GM21447 (cell line): ENCODE data around the gene RFC5.
"Not testable (repeated sequence)": the region's sequence is repeated elsewhere in the genome, so short reads cannot be mapped to it uniquely, and the experiment has no call there.

Experiments used
- ATAC-seq: cut with Tn5 transposase; IDR thresholded peaks from one replicate; pipeline ENCODE4 v1.9.1; 2021; ENCODE audit not compliant: unreplicated experiment

Gene RFC5, protein sequence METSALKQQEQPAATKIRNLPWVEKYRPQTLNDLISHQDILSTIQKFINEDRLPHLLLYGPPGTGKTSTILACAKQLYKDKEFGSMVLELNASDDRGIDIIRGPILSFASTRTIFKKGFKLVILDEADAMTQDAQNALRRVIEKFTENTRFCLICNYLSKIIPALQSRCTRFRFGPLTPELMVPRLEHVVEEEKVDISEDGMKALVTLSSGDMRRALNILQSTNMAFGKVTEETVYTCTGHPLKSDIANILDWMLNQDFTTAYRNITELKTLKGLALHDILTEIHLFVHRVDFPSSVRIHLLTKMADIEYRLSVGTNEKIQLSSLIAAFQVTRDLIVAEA

GRCh38 chr12:118016424-118017264 lies at the start of gene RFC5:
RFC5 (plus strand) TSS chr12:118016703; CDS start chr12:118016828, 125 bp downstream.
- peak; percentile 98 for ATAC-seq

GRCh38 chr12:117967043-117967442 lies 49.5 kb upstream of the RFC5 start:
- ATAC-seq, result no peak

GRCh38 chr12:117967512-117967911 lies 49.0 kb upstream of the RFC5 start:
- ATAC-seq, result no peak

GRCh38 chr12:117968151-117968789 lies 48.2 kb upstream of the RFC5 start:
- ATAC-seq, result no peak

- peak; percentile 51 for ATAC-seq
Observed at GRCh38 chr12:117968826-117969659, 47.5 kb upstream of the RFC5 start, which contains the start of gene KSR2. KSR2 (minus strand) TSS chr12:117968990; CDS start chr12:117968255, 735 bp downstream.

GRCh38 chr12:117970334-117970733 lies 46.2 kb upstream of the RFC5 start:
- no peak for ATAC-seq

DNA sequence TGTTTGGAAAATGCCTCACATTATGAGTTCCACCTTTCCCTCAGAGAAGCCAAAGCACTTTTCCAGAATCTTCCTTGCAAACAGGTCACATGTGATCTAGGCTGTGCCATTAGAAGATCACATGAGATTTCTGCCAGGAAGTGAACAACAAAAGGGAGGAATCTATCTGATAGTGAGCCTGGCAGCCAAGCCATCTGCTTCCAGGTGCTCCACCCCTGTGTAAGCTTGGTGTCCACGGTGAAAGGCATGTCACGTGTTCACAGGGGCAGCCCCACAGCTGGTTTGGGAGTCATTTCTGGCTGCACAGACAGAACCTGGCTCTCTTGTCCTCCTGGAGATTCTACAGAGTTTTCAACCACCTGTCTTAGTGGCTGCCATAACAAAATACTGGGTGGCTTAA lies 44.2 kb upstream of the RFC5 start:
- ATAC-seq, result no peak

GRCh38 chr12:117975006-117975405 lies 41.5 kb upstream of the RFC5 start:
- no peak for ATAC-seq

DNA sequence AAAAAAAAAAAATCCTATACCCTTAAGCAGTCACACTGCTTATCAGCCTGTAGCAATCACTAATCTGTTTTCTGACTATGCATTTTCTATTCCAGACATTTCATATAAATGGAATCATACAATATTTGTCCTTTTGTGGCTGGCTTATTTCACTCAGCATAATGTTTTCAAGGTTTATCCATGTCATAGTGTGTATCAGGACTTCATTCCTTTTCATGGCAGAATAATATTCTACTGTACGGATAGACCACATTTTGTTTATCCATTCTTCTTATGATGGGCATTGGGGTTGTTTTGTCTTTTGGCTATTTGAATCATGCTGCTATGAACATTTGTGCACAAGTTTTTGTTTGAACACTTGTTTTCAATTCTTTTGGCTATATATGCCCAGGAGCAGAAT lies 39.1 kb upstream of the RFC5 start:
- ATAC-seq, result no peak

- no peak for ATAC-seq
Observed at GRCh38 chr12:117980616-117981015, 35.9 kb upstream of the RFC5 start.

- no peak for ATAC-seq
Observed at GRCh38 chr12:117981267-117981666, 35.2 kb upstream of the RFC5 start.

DNA sequence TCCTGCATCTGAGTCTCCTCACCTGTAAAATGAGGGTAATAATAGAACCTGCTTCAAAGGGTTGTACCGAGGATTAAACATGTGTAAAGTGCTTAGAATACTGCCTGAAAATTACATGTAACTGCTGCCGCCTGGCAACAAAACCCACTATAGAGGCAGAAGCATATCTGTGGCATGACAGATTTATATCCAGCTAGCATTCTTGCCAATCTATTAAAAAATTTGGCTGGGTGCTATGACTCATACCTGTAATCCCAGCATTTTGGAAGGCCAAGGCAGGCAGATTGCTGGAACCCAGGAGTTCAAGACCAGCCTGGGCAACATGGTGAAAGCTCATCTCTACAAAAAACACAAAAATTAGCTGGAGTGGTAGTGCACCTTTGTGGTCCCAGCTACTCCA lies 31.3 kb upstream of the RFC5 start:
- no peak for ATAC-seq

DNA sequence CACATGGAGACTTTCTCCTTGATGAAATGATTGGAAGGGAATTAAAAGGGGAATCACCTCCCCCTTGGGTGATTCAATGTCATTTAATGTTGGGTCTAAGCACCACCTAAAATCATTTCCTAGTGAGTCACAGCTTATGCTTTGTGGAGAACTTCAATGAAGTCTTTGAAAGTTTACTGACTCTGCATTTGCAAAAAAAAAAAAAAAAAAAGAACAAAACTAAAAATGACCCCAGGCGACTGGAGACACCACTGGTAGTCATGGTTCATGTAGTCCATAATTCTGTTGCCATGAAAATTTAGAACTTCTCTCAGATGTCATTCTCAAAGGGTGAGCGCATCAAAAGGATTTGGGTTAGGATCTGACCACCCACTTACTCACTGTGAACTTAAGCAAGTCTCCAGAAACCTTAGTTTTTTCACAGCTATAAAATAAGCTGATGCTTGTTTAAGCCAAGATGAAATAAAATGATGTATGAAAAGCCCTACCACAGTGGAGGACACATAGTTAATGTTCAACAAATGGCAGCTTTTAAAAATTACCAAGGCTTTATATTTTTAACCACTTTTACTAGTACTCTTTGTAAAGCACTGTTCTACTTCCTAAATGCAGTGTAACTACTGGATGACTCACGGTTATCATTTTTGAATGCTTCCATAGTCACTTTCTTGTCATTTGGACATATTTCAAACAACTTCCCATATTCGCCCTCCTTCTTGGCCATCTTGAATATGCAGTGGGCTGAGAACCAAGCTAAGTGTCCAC lies 29.6 kb upstream of the RFC5 start:
- no peak for ATAC-seq

DNA sequence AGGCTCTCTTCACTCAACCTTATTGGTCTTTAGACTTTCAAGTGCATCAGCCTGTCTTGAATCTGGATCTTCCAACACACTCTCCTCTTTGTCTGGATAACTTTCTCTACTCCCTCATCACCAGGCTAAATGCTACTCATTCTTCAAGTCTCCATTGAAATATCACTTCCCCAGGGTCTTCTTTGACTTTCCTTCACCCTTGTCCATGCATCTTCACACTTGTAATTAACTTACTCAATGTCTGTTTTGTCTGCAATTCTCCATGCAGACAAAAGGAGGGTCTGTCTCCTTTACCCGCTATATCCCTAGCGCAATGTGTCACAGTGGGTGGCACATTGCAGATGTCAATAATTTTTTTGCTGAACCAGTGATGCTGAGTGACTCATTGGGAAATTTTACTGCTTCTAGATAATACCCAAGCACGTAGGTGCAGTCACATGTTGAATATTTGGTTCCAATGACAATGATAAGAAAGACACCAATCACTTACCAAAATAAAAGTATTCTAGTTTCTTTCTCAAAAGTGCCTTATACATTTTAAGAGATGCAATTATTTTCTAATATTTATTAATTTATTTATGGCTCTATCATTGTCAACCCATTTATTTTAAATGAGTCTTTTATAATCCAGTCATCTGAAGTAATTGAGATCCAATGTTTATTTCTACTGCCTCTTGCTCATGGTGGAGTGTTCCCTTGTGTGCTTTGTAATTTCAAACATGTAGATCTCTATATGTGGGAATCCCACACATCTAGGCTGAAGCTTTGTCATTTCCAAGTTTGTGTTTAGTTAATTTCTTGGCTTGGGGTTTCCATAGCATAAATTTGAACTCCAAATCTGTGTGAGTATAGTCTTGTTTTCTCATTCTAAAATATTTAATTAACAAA lies 21.7 kb upstream of the RFC5 start:
- ATAC-seq, result no peak

DNA sequence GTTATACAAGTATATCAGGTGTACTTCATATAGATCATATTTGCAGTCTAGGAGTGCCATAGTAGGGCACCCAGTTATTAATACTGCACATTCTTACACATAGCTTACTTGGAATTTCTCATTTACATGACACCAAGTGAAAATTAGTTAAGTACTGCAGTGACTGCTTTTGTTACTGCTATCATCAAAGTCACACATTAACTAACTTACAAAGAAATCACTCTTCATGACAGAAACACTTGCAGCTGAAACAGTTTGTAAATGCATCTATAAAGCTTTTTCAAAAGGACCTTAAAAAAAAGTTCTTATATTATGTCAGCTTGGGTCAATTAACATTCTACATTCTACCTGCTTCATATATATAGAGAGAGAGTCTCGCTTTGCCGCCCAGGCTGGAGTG lies 17.8 kb upstream of the RFC5 start:
- ATAC-seq, result no peak

GRCh38 chr12:117999806-118000205 lies 16.7 kb upstream of the RFC5 start:
- not testable (repeated sequence) for ATAC-seq

DNA sequence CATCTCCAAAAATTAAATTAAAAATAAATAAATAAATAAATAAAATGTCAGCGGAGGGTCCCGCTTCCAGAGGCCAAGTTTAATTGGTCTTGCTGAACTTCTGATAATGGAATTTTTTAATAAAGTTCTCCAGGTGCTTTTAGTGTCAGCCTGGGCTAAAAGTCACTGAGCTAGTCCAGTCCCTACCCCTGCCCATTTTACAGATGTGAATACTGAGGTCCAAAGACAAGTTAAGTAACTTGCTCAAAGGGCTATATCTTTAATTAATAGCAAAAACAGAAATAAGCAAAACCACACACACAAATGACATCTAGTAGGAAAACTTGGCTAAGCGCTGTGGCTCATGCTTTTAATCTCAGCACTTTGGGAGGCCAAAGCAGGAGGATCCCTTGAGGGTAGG lies 5.6 kb upstream of the RFC5 start:
- no peak for ATAC-seq

- no peak for ATAC-seq
Observed at GRCh38 chr12:118011377-118011776, 5.1 kb upstream of the RFC5 start.

GRCh38 chr12:118011961-118012360 lies 4.5 kb upstream of the RFC5 start:
- ATAC-seq, result no peak
